HCT116 (cell line): Measurements from ENCODE around the gene NAV3.

ENCODE experiments used
- ATF3 ChIP-seq: IDR thresholded peaks from 2 replicates; pipeline ENCODE4 v1.6.1; 2012
- CBX3 ChIP-seq: IDR thresholded peaks from 2 replicates; pipeline ENCODE4 v1.6.1; 2012; ENCODE audit warnings: low read depth
- CTCF ChIP-seq, 3 experiments: fragments of 200-600 bp in 1 of 3; sonication (generic) in 1 of 3; IDR thresholded peaks in 2 of 3; conservative IDR thresholded peaks in 1 of 3; 2 replicates each; pipeline ENCODE4 v1.5.1; 2012 to 2017; ENCODE audit warnings: low read depth in 2 of 3, low read length in 2 of 3, antibody characterized with exemption in 1 of 3, borderline replicate concordance in 1 of 3, control low read depth in 1 of 3, mild to moderate bottlenecking in 1 of 3, mixed read lengths in 1 of 3, mixed run types in 1 of 3, moderate library complexity in 1 of 3; ENCODE audit not compliant: insufficient read depth in 1 of 3
- JUND ChIP-seq: IDR thresholded peaks from 2 replicates; pipeline ENCODE4 v1.6.1; 2012
- POLR2A ChIP-seq: IDR thresholded peaks from 2 replicates; pipeline ENCODE4 v1.7.0; 2011; ENCODE audit warnings: borderline replicate concordance; ENCODE audit not compliant: insufficient read depth, insufficient read length; ENCODE audit errors: extremely low read depth
- RAD21 ChIP-seq: IDR thresholded peaks from 2 replicates; pipeline ENCODE4 v1.6.1; 2012; ENCODE audit warnings: low read depth, mild to moderate bottlenecking
- REST ChIP-seq: IDR thresholded peaks from 2 replicates; pipeline ENCODE4 v1.6.1; 2012; ENCODE audit warnings: low read depth

GRCh38 chr12:78183824-78184223 is 353.1 kb downstream of the NAV3 start:
- TF ChIP-seq JUND, result no peak
- TF ChIP-seq CBX3, result no peak
- TF ChIP-seq POLR2A, result no peak
- no peak for TF ChIP-seq ATF3
- TF ChIP-seq CTCF (IDR thresholded peaks at IDR 0.05 in 2 of 3, conservative IDR thresholded peaks at IDR 0.05 in 1 of 3; ENCODE audit: borderline replicate concordance in 1 of 3, insufficient read depth in 1 of 3, low read depth in 2 of 3, low read length in 2 of 3), result no peak
- TF ChIP-seq REST, result no peak
- TF ChIP-seq RAD21, result no peak
